Endothelial cell of umbilical vein (primary cell): ENCODE results near the gene ABCC1. TPM values are rescaled to one million over a fixed set of nuclear protein-coding genes. Genes with fewer than 3 reads are reported as not detected.
"Not testable (repeated sequence)": the region's sequence is repeated elsewhere in the genome, so short reads cannot be mapped to it uniquely, and the experiment has no call there.

Experiments used
- BruUV-seq: library from RNA; stranded (reverse); fragments of 400-500 nt; replicated peaks from 2 replicates; lab custom pipeline; 2021; lab: Mats Ljungman, UMichigan
- CTCF ChIA-PET: fragments of 300-600, 350-600 bp; sonication (Branson Sonifier 250); formaldehyde crosslinking; loops from one replicate; lab custom pipeline; 2021; ENCODE audit warnings: antibody characterized with exemption, inconsistent platforms; lab: Charles Lee
- POLR2A ChIA-PET: fragments of 300-600, 350-600 bp; sonication (Branson Sonifier 250); formaldehyde crosslinking; loops from one replicate; lab custom pipeline; 2021; ENCODE audit warnings: antibody characterized with exemption, inconsistent platforms; lab: Charles Lee
- DNase-seq: peaks from one replicate; pipeline ENCODE4 v3.0.0-alpha.2; 2011; ENCODE audit warnings: low read depth, low spot score
- FAIRE-seq: peaks from 2 replicates; lab custom pipeline; 2011; peaks lifted over from hg19 to GRCh38; lab: Jason Lieb, UNC
- H2AFZ ChIP-seq: 2 replicates; pipeline ENCODE4 v1.6.0; 2012; ENCODE audit warnings: low read depth, low read length, control low read depth, inconsistent platforms
- H3K27ac ChIP-seq: 2 replicates; pipeline ENCODE4 v1.5.1; 2011; ENCODE audit warnings: low read depth, mild to moderate bottlenecking, control low read depth, low read length, moderate library complexity; ENCODE audit not compliant: insufficient read depth
- H3K27me3 ChIP-seq, 2 experiments: 2 replicates each; pipeline versions ENCODE4 v1.6.0 to v1.6.1; 2011; ENCODE audit warnings: low read length in 2 of 2, mixed read lengths in 1 of 2; ENCODE audit not compliant: control insufficient read depth in 2 of 2, insufficient read depth in 2 of 2
- H3K36me3 ChIP-seq, 2 experiments: 2 replicates in 1 of 2; 3 replicates in 1 of 2; pipeline ENCODE4 v1.5.1; 2011; ENCODE audit warnings: low read length in 2 of 2, mild to moderate bottlenecking in 1 of 2, moderate library complexity in 1 of 2; ENCODE audit not compliant: control insufficient read depth in 2 of 2, insufficient read depth in 2 of 2; ENCODE audit errors: extremely low read depth in 1 of 2
- H3K4me1 ChIP-seq: 3 replicates; pipeline ENCODE4 v1.5.1; 2011; ENCODE audit warnings: mild to moderate bottlenecking, low read length; ENCODE audit not compliant: control insufficient read depth, insufficient read depth; ENCODE audit errors: extremely low read depth
- H3K4me2 ChIP-seq: 2 replicates; pipeline ENCODE4 v1.6.1; 2011; ENCODE audit warnings: low read length, control low read depth, mixed read lengths; ENCODE audit not compliant: insufficient read depth
- H3K4me3 ChIP-seq, 3 experiments: fragments of 200-600 bp in 1 of 3; sonication (generic), shearing (Covaris generic) in 1 of 3; replicated peaks in 1 of 3; 2 replicates each; pipeline ENCODE4 v1.5.1; 2011 to 2016; ENCODE audit warnings: control low read depth in 3 of 3, low read length in 3 of 3, mild to moderate bottlenecking in 2 of 3, inconsistent platforms in 1 of 3, low read depth in 1 of 3, moderate library complexity in 1 of 3; ENCODE audit not compliant: insufficient read depth in 1 of 3
- H3K79me2 ChIP-seq: 2 replicates; pipeline ENCODE4 v1.6.0; 2012; ENCODE audit warnings: low read length, inconsistent platforms; ENCODE audit not compliant: control insufficient read depth, insufficient read depth
- H3K9ac ChIP-seq: replicated peaks from 2 replicates; pipeline ENCODE3; 2011; ENCODE audit warnings: low read length, control low read depth; ENCODE audit not compliant: insufficient read depth; ENCODE audit errors: extremely low read depth
- H3K9me1 ChIP-seq: replicated peaks from 3 replicates; pipeline ENCODE4 v1.6.0; 2011; ENCODE audit warnings: mild to moderate bottlenecking, low read length; ENCODE audit not compliant: control insufficient read depth, insufficient read depth; ENCODE audit errors: extremely low read depth
- H3K9me3 ChIP-seq: replicated peaks from 2 replicates; pipeline ENCODE4 v1.5.1; 2012; ENCODE audit warnings: low read length, inconsistent platforms; ENCODE audit not compliant: control insufficient read depth, insufficient read depth
- H4K20me1 ChIP-seq: replicated peaks from 2 replicates; pipeline ENCODE3; 2011; ENCODE audit warnings: mild to moderate bottlenecking, low read length; ENCODE audit not compliant: control insufficient read depth, insufficient read depth; ENCODE audit errors: extremely low read depth
- CTCF ChIP-seq, 2 donors: IDR thresholded peaks; 1 replicate in 1 of 2; 2 replicates in 1 of 2; pipeline ENCODE4 v1.5.1; 2011; ENCODE audit warnings: low read length in 2 of 2, mild to moderate bottlenecking in 2 of 2, moderate library complexity in 2 of 2, control low read depth in 1 of 2, inconsistent platforms in 1 of 2, low read depth in 1 of 2; ENCODE audit not compliant: insufficient read depth in 1 of 2; ENCODE audit errors: extremely low read depth in 1 of 2
- EZH2 ChIP-seq: IDR thresholded peaks from 2 replicates; pipeline ENCODE4 v1.6.1; 2012; ENCODE audit warnings: borderline replicate concordance, low read depth, mild to moderate bottlenecking, moderate library complexity, low read length, inconsistent platforms; ENCODE audit not compliant: severe bottlenecking
- FOS ChIP-seq: IDR thresholded peaks from 2 replicates; pipeline ENCODE4 v1.6.1; 2011; ENCODE audit warnings: mild to moderate bottlenecking, low read length, moderate library complexity, borderline replicate concordance; ENCODE audit not compliant: insufficient read depth
- GATA2 ChIP-seq: IDR thresholded peaks from 2 replicates; pipeline ENCODE4 v1.7.0; 2011; ENCODE audit warnings: low read depth, mild to moderate bottlenecking, moderate library complexity, mixed read lengths, low read length; ENCODE audit not compliant: insufficient read length, insufficient read depth
- JUN ChIP-seq: IDR thresholded peaks from 2 replicates; pipeline ENCODE4 v1.6.1; 2011; ENCODE audit warnings: borderline replicate concordance, low read depth; ENCODE audit not compliant: insufficient read length, insufficient read depth
- MYC ChIP-seq: IDR thresholded peaks from one replicate; pipeline ENCODE4 v1.6.1; 2011; ENCODE audit warnings: mild to moderate bottlenecking, low read depth, low read length
- POLR2A ChIP-seq: IDR thresholded peaks from 2 replicates; pipeline ENCODE4 v1.6.1; 2012; ENCODE audit warnings: low read depth, mild to moderate bottlenecking, control low read depth, low read length
- POLR2AphosphoS5 ChIP-seq: IDR thresholded peaks from 2 replicates; pipeline ENCODE4 v1.6.1; 2012; ENCODE audit warnings: low read depth, mild to moderate bottlenecking, control low read depth, low read length, moderate library complexity; ENCODE audit not compliant: insufficient read depth
- dilution Hi-C: fragments of 300-500 bp; cut with MboI; formaldehyde crosslinking; loops from one replicate; pipeline ENCODE4 v1.15.0; 2019; ENCODE audit warnings: low sequenced_read_pairs; ENCODE audit not compliant: extremely low pct_ligation_motif_present
- intact Hi-C: fragments of 100-400 bp; cut with micrococcal nuclease; formaldehyde crosslinking; loops from one replicate; pipeline ENCODE4 v1.10.0; 2022
- polyA plus RNA-seq, 4 experiments: library from polyadenylated mRNA; depleted of rRNA in 3 of 4; stranded (reverse) in 3 of 4; unstranded in 1 of 4; fragments of >200 nt; gene quantifications; 2 replicates each; pipeline versions ENCODE4 v1.2.1 to v1.2.3, GENCODE V29; 2011 to 2012; ENCODE audit warnings: missing spikeins in 1 of 4
- total RNA-seq: library from RNA; stranded (reverse); gene quantifications from 2 replicates; pipeline ENCODE4 v1.2.3, GENCODE V29; 2021
- TF ChIP-seq, protein P1 (sequence below): IDR thresholded peaks from 2 replicates; pipeline ENCODE4 v1.6.1; 2011; ENCODE audit not compliant: insufficient read depth, insufficient read length

ABCC1 gene
- total and polyA plus RNA-seq, 2 donors (not counting 3 experiments of a cell fraction or from before 2014, with no cell fraction given) = 46.1 to 89.2 TPM

DNA sequence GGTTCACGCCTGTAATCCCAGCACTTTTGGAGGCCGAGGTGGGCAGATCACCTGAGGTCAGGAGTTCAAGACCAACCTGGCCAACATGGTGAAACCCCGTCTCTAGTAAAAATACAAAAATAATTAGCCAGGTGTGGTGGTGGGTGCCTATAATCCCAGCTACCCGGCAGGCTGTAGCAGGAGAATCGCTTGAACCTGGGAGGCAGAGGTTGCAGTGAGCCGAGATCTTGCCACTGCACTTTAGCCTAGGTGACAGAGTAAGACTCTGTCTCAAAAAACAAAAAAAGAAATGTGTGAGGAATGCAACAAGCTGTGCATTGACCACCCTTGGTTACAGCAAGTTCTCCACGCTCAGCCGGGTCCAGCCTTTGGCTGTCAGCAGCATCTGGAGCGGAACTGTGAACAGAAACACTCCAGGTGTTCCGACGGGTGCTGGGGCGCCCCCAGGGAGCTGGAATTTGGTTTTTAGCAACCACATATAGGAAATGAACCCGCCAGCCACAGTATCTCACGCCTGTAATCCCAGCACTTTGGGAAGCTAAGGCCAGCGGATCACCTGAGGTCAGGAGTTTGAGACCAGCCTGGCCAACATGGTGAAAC, 198.7 kb downstream of the ABCC1 start:
- H4K20me1 ChIP-seq, H3K4me1 ChIP-seq, H3K27ac ChIP-seq, H3K4me2 ChIP-seq, H3K9me1 ChIP-seq, H3K27me3 ChIP-seq, H3K9me3 ChIP-seq, FAIRE-seq, H2AFZ ChIP-seq, H3K9ac ChIP-seq, DNase-seq, intact Hi-C loops, dilution Hi-C loops, H3K79me2 ChIP-seq, H3K36me3 ChIP-seq, CTCF ChIA-PET, BruUV-seq, POLR2A ChIA-PET, H3K4me3 ChIP-seq: not testable (repeated sequence)

GRCh38 chr16:16148755-16149154, 199.3 kb downstream of the ABCC1 start:
- no peak overlapping the region for H2AFZ ChIP-seq
- CTCF ChIA-PET = no interaction called here
- H3K9ac ChIP-seq = no peak overlapping the region
- no peaks in the 10 kb centered on the region for H3K9me1 ChIP-seq
- H3K36me3 ChIP-seq = peaks cover 0 to 7% of the 10 kb centered on the region in 2 experiments
- intact Hi-C loops (no loop called here), dilution Hi-C loops (no loop called here)
- no peaks in the 10 kb centered on the region for H3K4me1 ChIP-seq
- no peak overlapping the region for H3K4me3 ChIP-seq
- BruUV-seq = no TSS peak
- no peaks in the 10 kb centered on the region for H3K27me3 ChIP-seq
- no peak overlapping the region for H3K4me2 ChIP-seq
- no peaks in the 10 kb centered on the region for H3K9me3 ChIP-seq
- no peaks in the 10 kb centered on the region for H4K20me1 ChIP-seq
- no peaks in the 10 kb centered on the region for H3K79me2 ChIP-seq
- POLR2A ChIA-PET = no interaction called here
- TF ChIP-seq, protein P1, sequence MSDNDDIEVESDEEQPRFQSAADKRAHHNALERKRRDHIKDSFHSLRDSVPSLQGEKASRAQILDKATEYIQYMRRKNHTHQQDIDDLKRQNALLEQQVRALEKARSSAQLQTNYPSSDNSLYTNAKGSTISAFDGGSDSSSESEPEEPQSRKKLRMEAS = no peak
- TF ChIP-seq MYC (no peak), POLR2A (no peak), JUN (no peak), FOS (no peak), EZH2 (no peak), CTCF (IDR thresholded peaks at IDR 0.05; ENCODE audit: extremely low read depth in 1 of 2, insufficient read depth in 1 of 2, low read depth in 1 of 2, low read length in 2 of 2) (no peak), POLR2AphosphoS5 (no peak), GATA2 (no peak)
- no peak for DNase-seq
- no peak for FAIRE-seq
- H3K27ac ChIP-seq = no peak overlapping the region
